8988T (cell line): ENCODE results near the gene LGI1.

ENCODE experiments used
- DNase-seq: peaks from one replicate; pipeline ENCODE4 v3.0.0; 2011

Gene LGI1

GRCh38 chr10:93756118-93756517 is 1.6 kb upstream of the LGI1 start:
- no peak for DNase-seq

GRCh38 chr10:93757136-93757535 is 600 bp upstream of the LGI1 start:
- no peak for DNase-seq

GRCh38 chr10:93758508-93758885 is 761 bp downstream of the LGI1 start:
- no peak for DNase-seq

GRCh38 chr10:93758891-93759410 is 1.2 kb downstream of the LGI1 start:
- DNase-seq = no peak

- no peak for DNase-seq
These were observed 2.8 kb downstream of the LGI1 start for GRCh38 chr10:93760490-93760889.

DNA sequence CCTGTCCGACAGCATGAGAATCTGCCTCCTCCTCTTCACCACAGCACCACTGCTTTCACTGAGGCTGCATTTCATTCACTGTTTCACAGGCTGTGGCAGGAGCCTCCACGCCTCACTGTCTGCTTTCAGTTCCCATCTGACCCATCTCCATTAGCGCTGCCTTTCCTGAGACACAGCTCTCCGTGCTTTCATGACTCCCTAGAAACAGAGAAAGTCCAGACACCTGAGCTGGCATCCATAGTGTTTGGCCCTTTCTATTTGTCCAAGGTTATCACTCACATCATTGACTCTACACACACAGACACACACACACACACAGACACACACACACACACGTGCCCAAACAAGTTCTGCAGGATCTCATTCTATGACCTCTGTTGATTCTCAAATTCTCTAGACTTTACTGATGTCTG is 5.2 kb downstream of the LGI1 start:
- DNase-seq = no peak

DNA sequence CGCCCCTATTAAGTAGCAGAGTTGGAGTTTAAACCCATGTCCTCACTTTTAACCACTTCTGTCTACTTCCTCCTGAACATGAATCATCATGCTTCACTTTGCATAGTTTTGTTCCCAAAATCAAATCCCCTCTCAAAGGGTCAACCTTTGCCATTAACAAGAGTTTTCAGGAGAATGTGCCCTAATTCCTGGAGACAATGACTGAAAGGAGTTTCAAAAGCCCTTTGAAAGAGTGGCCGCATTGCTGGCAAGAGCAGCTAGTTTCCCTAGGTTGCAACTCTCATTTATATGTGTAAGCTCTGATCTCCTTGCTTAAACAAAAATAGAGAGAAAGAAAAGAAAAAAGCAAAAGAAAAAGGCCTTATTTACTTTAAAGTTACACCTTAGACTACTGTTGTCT is 9.2 kb downstream of the LGI1 start:
- no peak for DNase-seq

- DNase-seq = no peak
These were observed 10.1 kb downstream of the LGI1 start for GRCh38 chr10:93767724-93768399.

- no peak for DNase-seq
These were observed 11.2 kb downstream of the LGI1 start for GRCh38 chr10:93768892-93769291.

DNA sequence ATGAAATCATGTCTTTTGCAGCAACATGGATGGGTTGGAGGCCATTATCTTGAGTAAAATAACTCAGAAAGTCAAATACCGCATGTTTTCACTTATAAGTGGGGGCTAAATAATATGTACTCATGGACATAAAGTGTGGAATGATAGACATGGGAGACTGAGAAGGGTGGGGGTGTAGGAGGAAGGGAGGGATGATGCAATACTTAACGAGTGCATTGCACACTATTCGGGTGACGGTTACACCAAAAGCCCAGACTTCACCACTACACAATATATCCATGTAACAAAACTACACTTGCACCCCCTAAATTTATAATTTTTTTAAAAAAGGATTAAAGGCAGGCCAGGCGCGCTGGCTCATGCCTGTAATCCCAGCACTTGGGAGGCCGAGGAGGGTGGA is 13.6 kb downstream of the LGI1 start:
- DNase-seq = no peak

GRCh38 chr10:93773120-93773519 is 15.4 kb downstream of the LGI1 start:
- no peak for DNase-seq

DNA sequence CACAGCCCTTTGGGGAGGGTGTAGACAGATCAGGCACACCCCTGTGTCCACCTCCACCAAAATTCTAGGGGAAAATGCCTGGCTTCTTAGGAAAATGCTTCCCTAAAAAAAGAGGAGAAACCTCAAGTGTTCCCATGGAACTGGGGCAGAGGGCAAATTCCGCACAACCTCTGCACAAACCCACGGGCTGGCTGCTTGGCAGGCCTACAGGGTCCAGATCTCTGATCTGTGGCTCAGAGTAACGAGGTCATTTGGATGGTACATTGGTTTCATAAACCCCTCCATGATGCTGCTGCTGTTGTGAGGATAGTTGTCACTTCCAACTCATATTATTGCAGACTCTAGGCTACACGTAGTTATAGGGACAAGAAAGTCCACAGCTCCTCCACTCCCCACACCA is 16.0 kb downstream of the LGI1 start:
- DNase-seq = no peak

GRCh38 chr10:93775356-93775755 is 17.6 kb downstream of the LGI1 start:
- DNase-seq = no peak

DNA sequence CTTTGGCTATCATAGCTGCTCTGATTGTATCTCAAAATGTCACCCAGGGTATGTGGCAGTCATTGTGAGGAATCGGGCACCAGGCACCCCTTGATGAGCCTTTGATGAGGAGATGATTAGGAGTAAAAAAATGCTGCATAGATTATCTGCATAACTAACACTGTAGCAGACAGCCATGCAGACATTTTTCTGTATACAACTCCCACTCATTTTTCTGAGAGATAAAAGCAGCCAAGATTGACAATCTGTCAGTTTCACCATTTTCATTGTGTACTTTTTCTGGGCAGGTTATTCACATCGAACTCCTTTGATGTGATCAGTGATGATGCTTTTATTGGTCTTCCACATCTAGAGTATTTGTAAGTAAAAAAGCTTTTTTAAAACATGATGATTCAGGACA is 19.4 kb downstream of the LGI1 start:
- DNase-seq = no peak

DNA sequence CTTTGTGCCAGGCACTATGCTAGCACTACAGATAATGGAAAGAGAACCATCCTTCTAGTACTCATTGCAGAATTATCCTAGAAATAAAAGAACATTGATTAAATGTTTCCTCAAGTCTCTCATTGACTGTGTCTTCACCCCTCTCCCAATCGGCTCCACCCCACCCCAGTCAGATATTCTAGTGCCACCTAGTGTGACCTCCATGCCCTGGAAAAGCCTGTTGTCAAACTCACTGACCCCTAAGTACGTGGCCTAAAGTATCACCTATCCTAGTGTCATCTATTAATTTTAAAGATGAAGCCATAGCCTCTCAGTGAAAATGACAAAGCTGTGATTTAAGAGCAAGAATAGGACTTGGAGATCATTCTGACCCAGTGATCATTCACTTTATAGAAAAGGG is 26.3 kb downstream of the LGI1 start:
- no peak for DNase-seq

GRCh38 chr10:93788413-93789208 is 30.9 kb downstream of the LGI1 start:
- DNase-seq = no peak

DNA sequence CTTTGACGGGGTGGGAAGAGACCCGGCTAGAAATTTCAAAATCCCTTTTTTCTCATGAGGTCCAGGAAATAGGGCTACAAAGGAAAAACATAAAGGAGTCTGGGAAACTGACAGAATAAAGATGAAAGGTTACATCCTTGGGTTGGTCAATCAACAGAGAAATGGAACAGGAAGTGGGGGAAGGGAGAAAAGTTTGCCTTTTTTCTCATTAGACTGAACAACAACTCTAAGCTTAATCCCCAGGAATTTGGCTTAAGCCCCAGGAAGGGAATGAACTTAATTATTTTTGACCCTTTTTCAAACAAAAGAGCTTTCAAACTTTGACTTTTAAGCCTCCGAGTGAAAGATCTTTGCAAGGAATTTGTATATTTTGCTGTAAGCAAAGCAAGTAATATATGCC is 32.7 kb downstream of the LGI1 start:
- no peak for DNase-seq

DNA sequence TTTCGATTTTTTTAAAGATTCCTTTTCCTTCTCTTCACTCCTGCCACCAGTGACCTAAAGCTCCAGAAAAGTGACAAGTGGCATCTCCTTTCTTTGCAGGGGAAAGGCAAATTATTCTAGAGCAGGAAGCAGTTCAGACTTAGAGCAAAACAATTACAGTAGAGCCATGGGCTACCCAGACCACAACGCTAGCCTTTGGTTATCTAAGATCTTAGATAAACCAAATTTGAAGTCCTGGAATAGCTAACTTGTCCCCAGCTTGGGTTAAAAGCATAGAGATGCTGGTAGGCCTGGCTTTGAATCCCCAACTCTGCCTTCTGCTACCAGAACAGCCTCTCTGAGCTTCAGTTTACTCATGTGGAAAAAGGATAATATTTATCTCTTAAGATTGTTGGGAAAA is 38.4 kb downstream of the LGI1 start:
- DNase-seq = no peak

GRCh38 chr10:93797825-93798224 is 40.1 kb downstream of the LGI1 start:
- DNase-seq = no peak

DNA sequence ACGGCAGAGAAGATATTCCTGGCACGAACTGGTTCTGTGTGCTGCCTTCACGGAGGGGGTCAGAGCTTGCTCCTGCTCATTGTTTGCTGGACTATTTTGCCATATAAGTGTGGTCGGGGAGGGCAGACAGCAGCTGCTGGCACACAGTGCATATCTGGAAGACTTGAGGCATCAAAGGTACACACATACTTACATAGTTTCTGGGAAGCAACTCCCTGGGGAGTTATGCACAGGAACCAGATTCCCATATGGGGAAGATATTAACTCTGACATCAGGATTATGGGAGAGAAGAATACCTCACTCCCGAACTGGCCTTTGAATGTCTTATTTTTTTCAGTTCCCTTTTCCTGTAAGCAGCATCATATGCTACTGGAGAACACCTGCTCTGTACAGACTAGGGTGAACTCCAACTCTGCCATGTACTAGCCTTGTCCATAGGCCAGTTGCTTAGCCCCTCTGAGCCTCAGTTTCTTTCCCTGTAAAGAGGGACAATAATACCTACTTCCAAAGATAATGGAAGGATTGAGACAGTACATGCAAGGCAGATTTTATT is 41.5 kb downstream of the LGI1 start:
- no peak for DNase-seq

GRCh38 chr10:93804200-93804599 is 46.5 kb downstream of the LGI1 start:
- no peak for DNase-seq

- no peak for DNase-seq
These were observed 49.2 kb downstream of the LGI1 start for GRCh38 chr10:93806903-93807302.

DNA sequence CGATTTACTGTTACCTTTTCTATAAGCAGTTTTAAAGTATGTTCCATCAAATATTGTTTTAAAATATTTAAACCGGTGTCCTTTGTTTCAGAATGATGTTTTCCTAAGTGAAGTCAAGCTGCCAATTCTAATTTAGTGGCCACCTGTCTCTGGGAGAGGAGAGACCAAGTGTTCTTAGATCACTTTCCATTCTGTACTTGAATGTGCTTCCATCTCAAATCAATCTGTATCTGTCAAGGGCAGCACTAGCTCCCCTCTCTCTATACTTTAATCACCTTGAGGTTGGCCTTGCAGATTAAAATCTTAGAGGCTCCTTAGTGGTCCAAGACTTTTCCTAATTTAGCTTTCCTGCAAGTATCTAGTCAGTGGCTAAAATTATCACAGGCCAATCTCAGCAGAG is 49.6 kb downstream of the LGI1 start:
- no peak for DNase-seq

GRCh38 chr10:93812659-93813338 is 55.1 kb downstream of the LGI1 start:
- DNase-seq = no peak
